Colon (tissue), 2 donors: ENCODE data around the gene STXBP5L.
"Not testable (repeated sequence)": the region's sequence is repeated elsewhere in the genome, so short reads cannot be mapped to it uniquely, and the experiment has no call there.

ENCODE experiments used
- FAIRE-seq: peaks from 2 replicates; lab custom pipeline; 2012; peaks lifted over from hg19 to GRCh38; lab: Jason Lieb, UNC
- donor health status: control.
- donor health status: control.

The STXBP5L gene

GRCh38 chr3:121231872-121232271, 323.9 kb downstream of the STXBP5L start:
- no peak for FAIRE-seq

DNA sequence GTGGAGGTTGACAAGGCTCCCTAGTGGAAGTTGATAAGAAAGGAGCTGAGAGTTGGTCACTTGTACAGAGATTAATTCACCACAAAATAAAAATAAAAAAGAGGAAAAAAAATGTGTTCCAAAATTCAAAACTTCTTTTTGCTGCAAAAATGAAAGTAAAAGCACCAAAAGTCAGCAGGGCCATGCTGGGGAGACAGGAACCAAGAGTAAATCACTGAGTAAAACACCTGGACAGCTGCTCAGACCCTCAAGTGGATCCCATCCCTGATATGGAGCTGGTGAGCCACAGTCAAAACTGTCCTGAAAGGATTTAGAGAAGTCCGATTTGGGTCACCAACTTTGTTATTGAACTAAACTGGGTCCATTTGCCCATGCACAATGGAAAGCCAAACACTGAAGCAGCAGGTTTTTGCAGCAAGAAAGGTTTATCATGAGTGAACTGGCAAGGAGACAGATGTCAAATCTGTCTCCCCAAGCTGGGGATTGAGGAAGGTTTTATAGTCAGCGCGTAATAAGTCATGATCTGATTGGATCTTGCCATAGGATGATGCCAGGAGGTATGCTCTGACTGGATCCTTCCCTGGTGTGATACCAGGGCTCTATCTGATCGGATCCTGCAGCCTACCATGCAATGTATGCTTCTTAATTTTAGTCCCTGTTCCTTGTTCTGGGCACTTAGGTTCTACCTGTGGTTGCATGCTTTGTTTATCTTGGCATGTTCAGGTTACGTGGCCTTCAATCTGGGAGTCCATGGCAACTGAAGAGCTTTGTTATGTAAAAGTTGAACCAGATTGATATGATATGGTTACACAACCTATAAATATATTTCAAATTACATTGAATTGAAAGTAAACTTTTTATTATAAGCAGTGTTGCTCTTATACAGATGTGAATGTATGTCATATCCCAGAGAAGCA, 324.6 kb downstream of the STXBP5L start:
- no peak for FAIRE-seq

DNA sequence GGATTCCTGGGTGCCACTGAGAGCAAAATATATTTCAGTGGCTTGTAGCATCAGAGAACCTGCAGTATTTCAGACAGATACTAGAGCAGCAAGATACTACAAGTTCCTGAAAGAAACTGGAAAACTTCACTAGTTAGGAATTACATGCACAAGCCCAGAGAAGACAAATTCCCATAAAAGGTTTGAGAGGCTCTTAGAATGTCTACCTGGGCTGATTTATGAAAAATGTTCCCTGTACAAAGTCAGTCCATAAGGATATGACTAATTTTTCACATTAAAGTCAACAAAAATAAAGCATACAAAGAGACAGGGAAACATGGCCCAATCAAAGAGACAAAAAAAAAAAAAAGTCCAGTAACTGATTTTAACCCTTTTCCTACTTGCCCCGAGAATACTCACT, 335.2 kb downstream of the STXBP5L start:
- no peak for FAIRE-seq

DNA sequence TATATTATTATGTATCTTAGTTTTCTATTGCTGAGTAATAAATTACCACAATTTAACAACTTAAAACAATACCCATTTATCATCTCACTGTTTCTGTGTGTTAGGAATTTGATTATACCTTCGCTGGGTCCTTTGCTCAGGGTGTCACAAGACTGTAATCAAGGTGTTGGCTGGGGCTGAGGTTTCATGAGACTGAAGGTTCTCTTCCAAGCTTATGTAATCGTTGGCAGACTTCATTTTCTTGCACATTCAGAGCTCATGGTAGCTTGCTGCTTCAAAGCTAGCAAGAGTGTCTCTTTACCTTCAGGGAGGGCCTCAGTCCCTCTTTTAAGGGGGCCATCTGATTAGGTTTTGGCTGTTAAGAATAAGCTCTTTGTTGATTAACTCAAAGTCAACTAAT, 344.7 kb downstream of the STXBP5L start:
- no peak for FAIRE-seq

GRCh38 chr3:121269389-121269788, 361.4 kb downstream of the STXBP5L start:
- no peak for FAIRE-seq

DNA sequence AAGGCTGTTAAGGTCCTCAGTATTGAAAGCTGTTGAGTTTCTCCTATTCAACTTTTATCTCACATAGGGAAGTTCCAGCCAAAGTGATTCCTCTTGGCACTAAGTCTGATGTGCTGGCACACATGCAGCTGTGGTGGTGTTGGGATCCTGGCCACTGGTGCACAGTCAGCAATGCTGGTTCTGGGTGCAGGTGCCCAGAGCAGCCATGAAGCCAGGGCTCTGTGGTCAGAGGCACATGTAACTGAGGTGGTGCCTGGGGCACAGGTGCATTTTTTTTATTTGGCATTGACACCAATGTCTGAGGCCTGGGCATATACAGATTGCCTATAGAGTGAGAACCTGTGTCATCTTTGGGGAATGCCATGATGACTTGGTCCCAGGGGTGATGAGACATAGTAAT, 366.4 kb downstream of the STXBP5L start:
- no peak for FAIRE-seq

- FAIRE-seq, result no peak
Measured at GRCh38 chr3:121295452-121295851, 387.4 kb downstream of the STXBP5L start.

GRCh38 chr3:121295979-121296378, 388.0 kb downstream of the STXBP5L start:
- no peak for FAIRE-seq

DNA sequence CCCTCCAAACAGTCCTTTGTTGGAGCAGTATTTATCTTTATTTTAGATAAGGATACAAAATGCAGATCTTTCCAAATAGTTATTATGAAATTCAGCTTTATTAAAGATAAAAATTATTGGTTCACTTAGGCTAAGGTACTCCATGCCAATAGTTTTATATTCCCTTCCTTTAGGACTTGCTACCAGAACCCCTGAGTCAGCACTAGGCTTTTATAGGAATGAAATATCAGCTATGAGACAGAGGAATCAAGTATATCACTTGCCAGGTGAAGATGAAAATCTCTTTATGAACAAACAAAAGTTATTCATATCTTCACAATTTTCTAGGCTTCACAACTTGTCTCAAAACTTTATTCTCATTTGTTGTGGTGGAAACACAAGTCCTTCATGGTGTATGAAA, 416.3 kb downstream of the STXBP5L start:
- no peak for FAIRE-seq

- FAIRE-seq, result no peak
Measured at GRCh38 chr3:121330118-121330517, 422.1 kb downstream of the STXBP5L start.

DNA sequence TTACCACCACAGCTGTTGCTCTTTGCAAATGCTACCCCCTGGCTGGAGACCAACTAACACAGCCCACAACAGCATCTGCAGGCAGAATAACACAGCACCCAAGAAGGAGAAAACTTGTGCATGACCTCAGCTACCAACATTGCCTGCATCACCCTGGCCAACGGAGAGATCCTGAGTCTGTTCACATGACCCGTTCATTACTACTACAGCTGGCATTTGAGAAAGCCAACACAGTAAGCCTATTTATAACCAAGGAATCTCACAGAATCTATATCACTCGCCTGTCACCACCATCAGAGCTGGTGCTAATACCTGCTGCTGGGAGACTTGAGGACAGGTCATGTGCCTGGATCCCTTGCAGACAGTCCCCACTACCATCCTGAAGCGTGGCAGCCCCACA, 422.6 kb downstream of the STXBP5L start:
- FAIRE-seq, result no peak

- FAIRE-seq, result not testable (repeated sequence)
Measured at GRCh38 chr3:121355960-121356359, 448.0 kb downstream of the STXBP5L start.

DNA sequence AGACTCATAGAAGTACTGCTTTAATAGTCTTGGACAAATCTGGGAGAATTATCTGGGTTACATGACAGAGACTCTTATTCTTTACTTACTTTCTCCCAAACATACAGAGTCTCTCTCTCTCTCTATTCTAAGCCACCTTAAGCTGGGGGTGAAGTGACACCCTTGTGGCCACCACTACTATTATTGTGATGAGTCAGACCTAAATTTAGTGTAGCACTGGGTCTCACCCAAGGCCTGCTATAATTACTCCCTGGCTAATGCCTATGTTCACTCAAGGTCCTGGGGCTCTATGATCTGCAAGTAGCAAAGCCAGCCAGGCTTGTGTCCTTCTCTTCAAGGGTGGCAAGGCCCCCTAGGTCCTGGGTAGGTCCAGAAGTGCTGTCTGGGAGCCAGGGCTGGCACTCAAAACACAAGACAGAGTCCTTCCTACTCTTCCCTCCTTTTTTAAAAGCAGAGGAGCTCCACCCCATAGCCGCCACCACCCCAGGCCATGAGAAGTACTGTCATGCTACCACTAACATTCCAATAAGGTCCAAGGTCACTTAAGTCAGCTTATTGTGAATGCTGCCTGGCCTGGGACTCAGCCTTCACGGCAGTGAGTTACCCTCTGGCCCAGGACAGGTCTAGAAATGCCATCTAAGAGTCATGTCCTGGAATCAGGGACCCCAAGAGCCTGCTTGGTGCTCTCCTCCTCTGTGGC, 454.2 kb downstream of the STXBP5L start:
- FAIRE-seq, result no peak

DNA sequence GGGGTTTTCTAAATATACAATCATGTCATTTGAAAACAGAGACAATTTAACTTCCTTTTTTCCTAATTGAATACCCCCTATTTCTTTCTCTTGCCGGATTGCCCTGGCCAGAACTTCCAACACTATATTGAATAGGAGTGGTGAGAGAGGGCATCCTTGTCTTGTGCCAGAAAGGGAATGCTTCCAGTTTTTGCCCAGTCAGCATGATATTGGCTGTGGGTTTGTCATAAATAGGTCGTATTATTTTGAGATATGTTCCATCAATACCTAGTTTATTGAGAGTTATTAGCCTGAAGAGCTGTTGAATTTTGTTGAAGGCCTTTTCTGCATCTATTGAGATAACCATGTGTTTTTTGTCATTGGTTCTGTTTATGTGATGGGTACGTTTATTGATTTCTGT, 480.3 kb downstream of the STXBP5L start:
- not testable (repeated sequence) for FAIRE-seq

DNA sequence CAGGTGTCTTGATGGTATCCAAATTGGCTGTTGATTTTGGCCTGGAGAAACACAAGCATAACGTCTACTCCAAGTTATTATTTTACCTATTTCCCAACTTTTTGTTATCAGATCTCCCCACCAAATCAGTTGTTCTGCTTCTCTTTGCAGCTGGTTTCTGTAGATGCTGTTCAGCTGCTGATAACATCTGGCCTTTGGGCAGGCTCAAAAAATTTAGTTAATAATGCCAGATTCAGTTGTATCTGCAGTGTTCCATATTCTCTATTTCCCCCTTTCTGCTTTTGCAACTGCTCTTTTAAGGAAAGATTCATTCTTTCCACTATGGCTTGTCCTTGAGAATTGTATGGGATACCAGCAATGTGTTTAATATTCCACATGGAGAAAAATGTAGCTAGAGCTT, 488.0 kb downstream of the STXBP5L start:
- FAIRE-seq, result not testable (repeated sequence)

- not testable (repeated sequence) for FAIRE-seq
Measured at GRCh38 chr3:121398051-121398450, 490.0 kb downstream of the STXBP5L start.

- no peak for FAIRE-seq
Measured at GRCh38 chr3:121399820-121400219, 491.8 kb downstream of the STXBP5L start.

DNA sequence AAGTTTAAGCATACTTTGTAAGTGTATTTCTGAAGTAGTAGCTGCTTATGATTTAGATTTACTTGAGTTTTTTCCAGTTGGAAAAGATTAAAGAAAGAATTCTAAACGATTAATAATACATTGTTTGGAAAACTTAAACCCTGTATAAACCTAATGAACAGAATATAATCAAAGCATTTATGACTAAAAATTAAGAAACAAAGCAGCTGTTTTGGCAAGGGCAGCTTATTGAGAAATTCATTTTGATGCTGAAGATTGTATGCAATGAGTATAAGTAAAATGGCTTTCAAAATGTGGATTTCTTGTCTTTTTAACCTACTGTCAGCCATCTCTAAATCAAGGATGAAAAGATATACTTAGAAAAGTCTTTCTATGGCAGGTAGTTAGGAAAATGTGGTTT, 497.6 kb downstream of the STXBP5L start:
- no peak for FAIRE-seq

GRCh38 chr3:121411523-121411922, 503.5 kb downstream of the STXBP5L start:
- no peak for FAIRE-seq

DNA sequence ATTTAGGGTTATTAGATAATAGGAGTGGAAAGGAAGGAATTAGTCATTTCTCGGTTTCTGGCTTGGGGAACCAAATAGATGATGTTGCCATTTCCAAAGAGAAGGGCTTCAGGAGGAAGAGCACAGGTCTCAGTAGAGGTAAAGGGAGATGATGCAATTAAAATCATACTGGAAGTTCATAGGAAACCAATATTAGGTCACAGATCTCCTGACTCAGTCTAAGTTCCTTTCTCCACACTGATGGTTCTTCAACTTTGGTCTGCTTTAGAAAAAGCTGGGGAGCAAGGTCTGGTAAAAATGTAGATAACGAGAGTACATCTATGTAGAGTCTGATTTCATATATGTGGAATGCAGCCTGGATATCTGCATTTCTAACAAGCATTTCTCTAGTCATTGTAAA, 506.9 kb downstream of the STXBP5L start:
- no peak for FAIRE-seq

DNA sequence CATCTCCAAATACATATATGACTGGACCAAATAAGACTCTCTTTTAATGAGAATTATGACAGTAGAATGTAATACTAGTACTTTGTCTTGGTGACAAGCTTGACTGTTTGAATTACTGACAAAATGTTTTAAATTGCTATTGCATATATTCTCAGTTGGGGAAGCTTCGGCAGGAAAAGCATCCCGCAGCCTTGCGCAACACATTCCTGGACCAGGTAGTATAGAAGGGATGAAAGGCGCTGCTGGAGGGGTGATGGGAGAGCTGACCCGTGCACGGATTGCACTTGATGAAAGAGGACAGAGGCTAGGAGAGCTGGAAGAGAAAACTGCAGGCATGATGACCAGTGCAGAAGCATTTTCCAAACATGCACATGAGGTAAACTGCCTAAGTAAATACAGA, 510.2 kb downstream of the STXBP5L start:
- FAIRE-seq, result no peak

GRCh38 chr3:121424549-121424948, 516.5 kb downstream of the STXBP5L start:
- no peak for FAIRE-seq

DNA sequence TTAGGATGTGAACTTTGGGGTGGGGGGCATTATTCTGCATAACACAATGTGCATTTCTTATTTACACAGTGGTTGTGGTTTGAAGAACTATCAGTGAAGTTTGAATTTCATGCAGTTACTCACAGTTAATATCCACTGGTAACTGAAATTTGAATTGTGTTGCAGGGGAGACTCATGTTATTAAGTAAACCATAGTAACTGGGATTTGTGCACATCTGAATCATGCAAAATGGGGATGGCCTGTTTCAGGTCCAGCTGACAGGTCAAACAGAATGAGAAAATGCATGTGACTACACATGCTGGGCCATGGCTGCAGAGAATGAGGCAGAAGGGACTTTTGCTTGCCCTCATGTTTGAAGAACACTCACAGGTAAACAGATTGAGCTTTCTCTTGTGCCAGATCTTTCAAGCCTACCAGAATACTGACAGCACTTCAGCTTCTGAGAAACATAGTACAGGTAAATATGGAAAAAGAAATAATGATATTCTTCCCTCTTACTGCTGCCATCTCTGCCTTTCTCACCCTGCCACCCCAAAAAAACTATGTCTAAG, 522.7 kb downstream of the STXBP5L start:
- FAIRE-seq, result no peak
